ENCODE data around the gene NOL11. TPM values are rescaled to one million over a fixed set of nuclear protein-coding genes. Genes with fewer than 3 reads are reported as not detected.

NOL11 gene
- total and polyA plus RNA-seq, 2 donors (not counting 3 experiments of a cell fraction or from before 2014, with no cell fraction given): 17.7 to 52.6 TPM

GRCh38 chr17:67737145-67737544 is 19.4 kb downstream of the NOL11 start:
- no peak overlapping the region for H3K4me2 ChIP-seq (ENCODE audit: insufficient read depth, low read length)
- no peaks in the 10 kb centered on the region for H4K20me1 ChIP-seq (replicated peaks; ENCODE audit: control insufficient read depth, extremely low read depth, insufficient read depth, low read length)
- no peak for FAIRE-seq
- ChIA-PET POLR2A (no interaction called here), CTCF (no interaction called here)
- no peak for TF ChIP-seq POLR2A (IDR thresholded peaks at IDR 0.05; ENCODE audit: low read depth, low read length)
- no peak for TF ChIP-seq CTCF (IDR thresholded peaks at IDR 0.05; ENCODE audit: extremely low read depth in 1 of 2, insufficient read depth in 1 of 2, low read depth in 1 of 2, low read length in 2 of 2)
- no peak overlapping the region for H3K9ac ChIP-seq (replicated peaks; ENCODE audit: extremely low read depth, insufficient read depth, low read length)
- dilution Hi-C loops (cut with MboI; ENCODE audit: extremely low pct_ligation_motif_present, low sequenced_read_pairs) (no loop called here), intact Hi-C loops (cut with micrococcal nuclease) (no loop called here)
- no peak overlapping the region for H2AFZ ChIP-seq (ENCODE audit: low read depth, low read length)
- BruUV-seq (replicated peaks): no TSS peak
- H3K9me1 ChIP-seq (replicated peaks; ENCODE audit: control insufficient read depth, extremely low read depth, insufficient read depth, low read length): no peaks in the 10 kb centered on the region
- no peaks in the 10 kb centered on the region for H3K4me1 ChIP-seq (ENCODE audit: control insufficient read depth, extremely low read depth, insufficient read depth, low read length)
- no peaks in the 10 kb centered on the region for H3K9me3 ChIP-seq (replicated peaks; ENCODE audit: control insufficient read depth, insufficient read depth, low read length)
- peaks cover 6% of the 10 kb centered on the region for H3K79me2 ChIP-seq (ENCODE audit: control insufficient read depth, insufficient read depth, low read length)
- no peak overlapping the region for H3K4me3 ChIP-seq (replicated peaks in 1 of 3; ENCODE audit: insufficient read depth in 1 of 3, low read depth in 1 of 3, low read length in 3 of 3)
- no peaks in the 10 kb centered on the region for H3K27me3 ChIP-seq (ENCODE audit: control insufficient read depth in 2 of 2, insufficient read depth in 2 of 2, low read length in 2 of 2)
- H3K27ac ChIP-seq (ENCODE audit: insufficient read depth, low read depth, low read length): no peak overlapping the region
- DNase-seq (ENCODE audit: low read depth, low spot score): no peak
- peaks cover 5 to 31% of the 10 kb centered on the region in 2 experiments for H3K36me3 ChIP-seq (ENCODE audit: control insufficient read depth in 2 of 2, extremely low read depth in 1 of 2, insufficient read depth in 2 of 2, low read length in 2 of 2)

- intact Hi-C loops (cut with micrococcal nuclease) (no loop called here), dilution Hi-C loops (cut with MboI; ENCODE audit: extremely low pct_ligation_motif_present, low sequenced_read_pairs) (no loop called here)
- H3K4me1 ChIP-seq (ENCODE audit: control insufficient read depth, extremely low read depth, insufficient read depth, low read length): no peaks in the 10 kb centered on the region
- no peak overlapping the region for H2AFZ ChIP-seq (ENCODE audit: low read depth, low read length)
- H3K36me3 ChIP-seq (ENCODE audit: control insufficient read depth in 2 of 2, extremely low read depth in 1 of 2, insufficient read depth in 2 of 2, low read length in 2 of 2): peaks cover 6 to 24% of the 10 kb centered on the region in 2 experiments
- DNase-seq (ENCODE audit: low read depth, low spot score) (no peak), FAIRE-seq (no peak)
- H3K27me3 ChIP-seq (ENCODE audit: control insufficient read depth in 2 of 2, insufficient read depth in 2 of 2, low read length in 2 of 2): no peaks in the 10 kb centered on the region
- POLR2A ChIA-PET: no interaction called here
- H3K27ac ChIP-seq (ENCODE audit: insufficient read depth, low read depth, low read length): no peak overlapping the region
- no peaks in the 10 kb centered on the region for H3K79me2 ChIP-seq (ENCODE audit: control insufficient read depth, insufficient read depth, low read length)
- H3K9me1 ChIP-seq (replicated peaks; ENCODE audit: control insufficient read depth, extremely low read depth, insufficient read depth, low read length): no peaks in the 10 kb centered on the region
- BruUV-seq (replicated peaks): no TSS peak
- no peak overlapping the region for H3K9ac ChIP-seq (replicated peaks; ENCODE audit: extremely low read depth, insufficient read depth, low read length)
- no peak overlapping the region for H3K4me3 ChIP-seq (replicated peaks in 1 of 3; ENCODE audit: insufficient read depth in 1 of 3, low read depth in 1 of 3, low read length in 3 of 3)
- no peak overlapping the region for H3K4me2 ChIP-seq (ENCODE audit: insufficient read depth, low read length)
- CTCF ChIA-PET: no interaction called here
- H3K9me3 ChIP-seq (replicated peaks; ENCODE audit: control insufficient read depth, insufficient read depth, low read length): no peaks in the 10 kb centered on the region
- no peak for TF ChIP-seq EZH2 (IDR thresholded peaks at IDR 0.05; ENCODE audit: borderline replicate concordance, low read depth, low read length, severe bottlenecking)
- no peak for TF ChIP-seq GATA2 (IDR thresholded peaks at IDR 0.05; ENCODE audit: insufficient read depth, insufficient read length, low read depth, low read length)
- no peak for TF ChIP-seq JUN (IDR thresholded peaks at IDR 0.05; ENCODE audit: borderline replicate concordance, insufficient read depth, insufficient read length, low read depth)
- no peak for TF ChIP-seq MYC (IDR thresholded peaks at IDR 0.05; ENCODE audit: low read depth, low read length)
- TF ChIP-seq CTCF (IDR thresholded peaks at IDR 0.05; ENCODE audit: extremely low read depth in 1 of 2, insufficient read depth in 1 of 2, low read depth in 1 of 2, low read length in 2 of 2): no peak
- H4K20me1 ChIP-seq (replicated peaks; ENCODE audit: control insufficient read depth, extremely low read depth, insufficient read depth, low read length): no peaks in the 10 kb centered on the region
These were observed 24.3 kb downstream of the NOL11 start for GRCh38 chr17:67742025-67742424.
